Glutamatergic neuron (in vitro differentiated cells): ENCODE results near the gene NBEA. TPM values are rescaled to one million over a fixed set of nuclear protein-coding genes. Genes with fewer than 3 reads are reported as not detected.
A peak's percentile ranks its signal among the peaks of the same experiment; 100 is the strongest.

Source experiments
- DNase-seq: peaks from one replicate; pipeline ENCODE4 v3.0.0; 2022
- H3K27ac Mint-ChIP-seq: one replicate; pipeline ENCODE4 v1.8.0; 2020; ENCODE audit warnings: mild to moderate bottlenecking, mixed read lengths, inconsistent platforms; ENCODE audit not compliant: unreplicated experiment
- H3K27me3 Mint-ChIP-seq: one replicate; pipeline ENCODE4 v1.8.0; 2020; ENCODE audit warnings: mild to moderate bottlenecking, moderate library complexity, mixed read lengths, inconsistent platforms; ENCODE audit not compliant: unreplicated experiment
- H3K36me3 Mint-ChIP-seq: one replicate; pipeline ENCODE4 v1.8.0; 2020; ENCODE audit warnings: mild to moderate bottlenecking, mixed read lengths, inconsistent platforms; ENCODE audit not compliant: unreplicated experiment
- H3K4me1 Mint-ChIP-seq: one replicate; pipeline ENCODE4 v1.8.0; 2020; ENCODE audit warnings: mild to moderate bottlenecking, low read depth, mixed read lengths, inconsistent platforms; ENCODE audit not compliant: unreplicated experiment
- H3K4me3 Mint-ChIP-seq: one replicate; pipeline ENCODE4 v1.8.0; 2020; ENCODE audit warnings: mild to moderate bottlenecking, mixed read lengths, inconsistent platforms; ENCODE audit not compliant: unreplicated experiment
- H3K9me3 Mint-ChIP-seq: one replicate; pipeline ENCODE4 v1.8.0; 2020; ENCODE audit warnings: mild to moderate bottlenecking, moderate library complexity, mixed read lengths, inconsistent platforms; ENCODE audit not compliant: unreplicated experiment
- CTCF ChIP-seq: fragments of 200-600 bp; sonication (generic); IDR thresholded peaks from one replicate; pipeline ENCODE4 v1.5.0; 2021; ENCODE audit not compliant: partially characterized antibody, unreplicated experiment
- total RNA-seq: library from RNA; stranded (reverse); fragmentation: NEBNext Ultra II Directional; extraction: Animal tissue kit (Norgen Biotek cat#: 25700); gene quantifications from one replicate; pipeline ENCODE4 v1.2.1, GENCODE V29; 2021; ENCODE audit not compliant: unreplicated experiment

NBEA gene
- total RNA-seq, 1 donor from 2014 or later, result 48.3 TPM

- no peaks in the 10 kb centered on the region for H3K36me3 Mint-ChIP-seq
- H3K4me1 Mint-ChIP-seq, result peaks cover 43% of the 10 kb centered on the region
- no peak for DNase-seq
- TF ChIP-seq CTCF, result no peak
- H3K4me3 Mint-ChIP-seq, result no peak overlapping the region
- H3K27me3 Mint-ChIP-seq, result peaks cover 4% of the 10 kb centered on the region
- no peak overlapping the region for H3K27ac Mint-ChIP-seq
- H3K9me3 Mint-ChIP-seq, result peaks cover 11% of the 10 kb centered on the region
Measured at GRCh38 chr13:35527451-35527850, 585.4 kb downstream of the NBEA start.

GRCh38 chr13:35530147-35530546 lies 588.1 kb downstream of the NBEA start:
- peaks cover 11% of the 10 kb centered on the region for H3K9me3 Mint-ChIP-seq
- H3K36me3 Mint-ChIP-seq, result no peaks in the 10 kb centered on the region
- peak overlapping the region; percentile 79 for H3K4me3 Mint-ChIP-seq
- TF ChIP-seq CTCF, result no peak
- DNase-seq, result peak; percentile 60
- peaks cover 43% of the 10 kb centered on the region for H3K4me1 Mint-ChIP-seq
- peaks cover 4% of the 10 kb centered on the region for H3K27me3 Mint-ChIP-seq
- H3K27ac Mint-ChIP-seq, result peak overlapping the region; percentile 97

GRCh38 chr13:35530581-35530980 lies 588.5 kb downstream of the NBEA start:
- DNase-seq, result no peak

GRCh38 chr13:35531526-35531925 lies 589.5 kb downstream of the NBEA start:
- no peak for DNase-seq
- peaks cover 11% of the 10 kb centered on the region for H3K9me3 Mint-ChIP-seq
- peak overlapping the region; percentile 97 for H3K27ac Mint-ChIP-seq
- TF ChIP-seq CTCF, result no peak
- H3K36me3 Mint-ChIP-seq, result no peaks in the 10 kb centered on the region
- peak overlapping the region; percentile 44 for H3K4me3 Mint-ChIP-seq
- peaks cover 3% of the 10 kb centered on the region for H3K27me3 Mint-ChIP-seq
- peaks cover 43% of the 10 kb centered on the region for H3K4me1 Mint-ChIP-seq

More at GRCh38 chr13:35530581-35530980, 588.5 kb downstream of the NBEA start:
- peaks cover 43% of the 10 kb centered on the region for H3K4me1 Mint-ChIP-seq
- peak overlapping the region; percentile 97 for H3K27ac Mint-ChIP-seq
- H3K4me3 Mint-ChIP-seq, result peak overlapping the region; percentile 79
- no peak for TF ChIP-seq CTCF
- H3K9me3 Mint-ChIP-seq, result peaks cover 11% of the 10 kb centered on the region
- no peaks in the 10 kb centered on the region for H3K36me3 Mint-ChIP-seq
- peaks cover 4% of the 10 kb centered on the region for H3K27me3 Mint-ChIP-seq

GRCh38 chr13:35534343-35534742 lies 592.3 kb downstream of the NBEA start:
- no peak overlapping the region for H3K27ac Mint-ChIP-seq

More at GRCh38 chr13:35534343-35534742, 592.3 kb downstream of the NBEA start:
- TF ChIP-seq CTCF, result no peak
- no peaks in the 10 kb centered on the region for H3K36me3 Mint-ChIP-seq
- no peak for DNase-seq
- peaks cover 32% of the 10 kb centered on the region for H3K4me1 Mint-ChIP-seq
- H3K9me3 Mint-ChIP-seq, result peaks cover 11% of the 10 kb centered on the region
- no peaks in the 10 kb centered on the region for H3K27me3 Mint-ChIP-seq
- no peak overlapping the region for H3K4me3 Mint-ChIP-seq
